Measurements from ENCODE around the gene JAGN1. TPM values are rescaled to one million over a fixed set of nuclear protein-coding genes. Genes with fewer than 3 reads are reported as not detected.

JAGN1 gene
- total RNA-seq, 1 donor from 2014 or later = 28.5 TPM

- Mint-ChIP-seq H3K4me1 (ENCODE audit: unreplicated experiment) (peaks cover 13% of the 10 kb centered on the region), H3K36me3 (ENCODE audit: unreplicated experiment) (peaks cover 2% of the 10 kb centered on the region), H3K27me3 (ENCODE audit: unreplicated experiment) (no peaks in the 10 kb centered on the region), H3K27ac (ENCODE audit: unreplicated experiment) (no peak overlapping the region), H3K4me3 (ENCODE audit: unreplicated experiment) (no peak overlapping the region), H3K9me3 (ENCODE audit: unreplicated experiment) (no peaks in the 10 kb centered on the region)
- TF ChIP-seq CTCF (IDR thresholded peaks at IDR 0.05) = no peak
- no peak for DNase-seq (ENCODE audit: extremely low spot score, unreplicated experiment)
Observed at GRCh38 chr3:9942934-9943690, 52.7 kb downstream of the JAGN1 start.

Other genes with a start within 250 kb of the JAGN1 start
- 40.1 and 42.7 TPM in 2 replicates for gene MTMR14, start 241.1 kb upstream of the JAGN1 start, total RNA-seq
- 0.26 TPM in 1 of 2 replicates, not detected in the other for gene CPNE9, start 186.8 kb upstream of the JAGN1 start, total RNA-seq
- 18.3 and 23.0 TPM in 2 replicates for gene BRPF1, start 158.9 kb upstream of the JAGN1 start, total RNA-seq
- gene OGG1, start 140.7 kb upstream of the JAGN1 start, total RNA-seq = 34.8 and 37.9 TPM in 2 replicates
- gene CAMK1, start 120.7 kb upstream of the JAGN1 start, total RNA-seq = 8.8 and 10.7 TPM in 2 replicates
- gene TADA3, start 98.1 kb upstream of the JAGN1 start, total RNA-seq = 63.4 and 66.0 TPM in 2 replicates
- 140 and 142 TPM in 2 replicates for gene ARPC4, start 97.5 kb upstream of the JAGN1 start, total RNA-seq
- 53.6 and 54.8 TPM in 2 replicates for gene TTLL3, start 80.3 kb upstream of the JAGN1 start, total RNA-seq
- 35.9 and 36.1 TPM in 2 replicates for gene RPUSD3, start 46.6 kb upstream of the JAGN1 start, total RNA-seq
- not detected in 2 replicates for gene CIDEC, start 10.4 kb upstream of the JAGN1 start, total RNA-seq
- 0.89 and 1.4 TPM in 2 replicates for gene IL17RE, start 12.2 kb downstream of the JAGN1 start, total RNA-seq
- 36.5 and 36.6 TPM in 2 replicates for gene IL17RC, start 26.5 kb downstream of the JAGN1 start, total RNA-seq
- gene CRELD1, start 43.2 kb downstream of the JAGN1 start, total RNA-seq = 24.8 and 25.3 TPM in 2 replicates
- 6.6 and 7.9 TPM in 2 replicates for gene PRRT3, start 61.8 kb downstream of the JAGN1 start, total RNA-seq
- gene EMC3, start 96.2 kb downstream of the JAGN1 start, total RNA-seq = 67.1 and 67.7 TPM in 2 replicates
- 6.5 and 8.0 TPM in 2 replicates for gene FANCD2, start 135.8 kb downstream of the JAGN1 start, total RNA-seq
- gene FANCD2OS, start 217.6 kb downstream of the JAGN1 start, total RNA-seq = not detected in 2 replicates
- gene BRK1, start 225.1 kb downstream of the JAGN1 start, total RNA-seq = 140 and 144 TPM in 2 replicates